ENCODE data around the gene TIMELESS.

Gene TIMELESS

DNA sequence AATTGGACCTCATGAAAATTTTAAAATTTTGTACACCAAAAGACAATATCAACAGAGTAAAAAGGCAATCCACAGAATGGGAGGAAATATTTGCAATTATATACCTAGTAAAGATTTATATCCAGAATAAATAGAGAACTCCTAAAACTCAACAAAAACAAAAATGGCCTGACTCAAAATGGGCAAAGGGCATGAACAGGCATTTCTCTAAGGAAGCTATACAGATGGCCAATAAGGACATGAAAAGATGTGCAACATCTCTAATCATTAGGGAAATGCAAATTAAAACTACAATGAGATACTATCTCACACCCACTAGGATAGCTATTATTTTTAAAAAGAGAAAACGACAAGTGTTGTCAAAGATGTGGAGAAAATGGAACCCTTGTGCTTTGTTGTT, 75.7 kb downstream of the TIMELESS start:
- Histone ChIP-seq H3K4me3 (ENCODE audit: low read depth in 1 of 2, low read length in 2 of 2) (no peak overlapping the region), H3K36me3 (ENCODE audit: insufficient read depth, low read length) (no peaks in the 10 kb centered on the region), H3K27ac (ENCODE audit: low read length) (no peak overlapping the region), H3K9me3 (ENCODE audit: insufficient read depth, low read length, severe bottlenecking) (no peaks in the 10 kb centered on the region), H3K27me3 (ENCODE audit: insufficient read depth, low read length, poor library complexity) (no peaks in the 10 kb centered on the region), H2AFZ (ENCODE audit: low read depth, low read length) (no peak overlapping the region), H3K9ac (ENCODE audit: low read depth, low read length) (no peak overlapping the region), H4K20me1 (ENCODE audit: insufficient read depth, low read length) (no peaks in the 10 kb centered on the region), H3K4me2 (ENCODE audit: insufficient read depth, low read length) (no peak overlapping the region), H3K79me2 (ENCODE audit: insufficient read depth, low read length) (no peaks in the 10 kb centered on the region), H3K4me1 (ENCODE audit: insufficient read depth, low read length) (no peaks in the 10 kb centered on the region)
- TF ChIP-seq, protein P1, sequence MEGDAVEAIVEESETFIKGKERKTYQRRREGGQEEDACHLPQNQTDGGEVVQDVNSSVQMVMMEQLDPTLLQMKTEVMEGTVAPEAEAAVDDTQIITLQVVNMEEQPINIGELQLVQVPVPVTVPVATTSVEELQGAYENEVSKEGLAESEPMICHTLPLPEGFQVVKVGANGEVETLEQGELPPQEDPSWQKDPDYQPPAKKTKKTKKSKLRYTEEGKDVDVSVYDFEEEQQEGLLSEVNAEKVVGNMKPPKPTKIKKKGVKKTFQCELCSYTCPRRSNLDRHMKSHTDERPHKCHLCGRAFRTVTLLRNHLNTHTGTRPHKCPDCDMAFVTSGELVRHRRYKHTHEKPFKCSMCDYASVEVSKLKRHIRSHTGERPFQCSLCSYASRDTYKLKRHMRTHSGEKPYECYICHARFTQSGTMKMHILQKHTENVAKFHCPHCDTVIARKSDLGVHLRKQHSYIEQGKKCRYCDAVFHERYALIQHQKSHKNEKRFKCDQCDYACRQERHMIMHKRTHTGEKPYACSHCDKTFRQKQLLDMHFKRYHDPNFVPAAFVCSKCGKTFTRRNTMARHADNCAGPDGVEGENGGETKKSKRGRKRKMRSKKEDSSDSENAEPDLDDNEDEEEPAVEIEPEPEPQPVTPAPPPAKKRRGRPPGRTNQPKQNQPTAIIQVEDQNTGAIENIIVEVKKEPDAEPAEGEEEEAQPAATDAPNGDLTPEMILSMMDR (IDR thresholded peaks at IDR 0.05; ENCODE audit: borderline replicate concordance, extremely low read depth, low read length, poor library complexity, severe bottlenecking) = no peak
- TF ChIP-seq EZH2 (IDR thresholded peaks at IDR 0.05; ENCODE audit: borderline replicate concordance, low read depth, low read length, severe bottlenecking) = no peak
- no peak for DNase-seq
- no peak for ATAC-seq (ENCODE audit: insufficient read depth, low read depth)

DNA sequence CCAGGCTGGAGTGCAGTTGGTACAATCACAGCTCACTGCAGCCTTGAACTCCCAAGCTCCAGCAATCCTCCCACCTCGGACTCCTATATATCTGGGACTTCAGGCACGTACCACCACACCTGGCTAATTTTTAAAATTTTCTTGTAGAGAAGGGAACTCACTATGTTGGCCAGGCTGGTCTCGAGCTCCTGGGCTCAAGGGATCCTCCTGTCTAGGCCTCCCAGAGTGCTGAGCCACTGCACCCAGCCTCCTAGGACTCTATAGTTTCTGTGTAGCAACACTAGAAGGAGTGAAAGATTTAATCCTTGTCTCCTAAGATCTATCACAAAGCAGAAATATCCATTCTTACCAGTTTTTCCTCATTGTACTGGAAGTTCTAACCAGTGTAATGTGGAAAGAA, 82.3 kb downstream of the TIMELESS start:
- H2AFZ ChIP-seq (ENCODE audit: low read depth, low read length) = no peak overlapping the region

More for the DNA sequence above, 82.3 kb downstream of the TIMELESS start:
- TF ChIP-seq EZH2 (IDR thresholded peaks at IDR 0.05; ENCODE audit: borderline replicate concordance, low read depth, low read length, severe bottlenecking) = no peak
- TF ChIP-seq, protein P1 (IDR thresholded peaks at IDR 0.05; ENCODE audit: borderline replicate concordance, extremely low read depth, low read length, poor library complexity, severe bottlenecking) = no peak
- H3K9me3 ChIP-seq (ENCODE audit: insufficient read depth, low read length, severe bottlenecking) = no peaks in the 10 kb centered on the region
- no peaks in the 10 kb centered on the region for H4K20me1 ChIP-seq (ENCODE audit: insufficient read depth, low read length)
- H3K4me1 ChIP-seq (ENCODE audit: insufficient read depth, low read length) = no peaks in the 10 kb centered on the region
- H3K79me2 ChIP-seq (ENCODE audit: insufficient read depth, low read length) = no peaks in the 10 kb centered on the region
- no peaks in the 10 kb centered on the region for H3K27me3 ChIP-seq (ENCODE audit: insufficient read depth, low read length, poor library complexity)
- H3K27ac ChIP-seq (ENCODE audit: low read length) = no peak overlapping the region
- ATAC-seq (ENCODE audit: insufficient read depth, low read depth) = no peak
- H3K36me3 ChIP-seq (ENCODE audit: insufficient read depth, low read length) = no peaks in the 10 kb centered on the region
- no peak for DNase-seq
- no peak overlapping the region for H3K9ac ChIP-seq (ENCODE audit: low read depth, low read length)
- no peak overlapping the region for H3K4me3 ChIP-seq (ENCODE audit: low read depth in 1 of 2, low read length in 2 of 2)
- no peak overlapping the region for H3K4me2 ChIP-seq (ENCODE audit: insufficient read depth, low read length)
